Left renal pelvis (tissue), 4 donors: ENCODE data around the gene LAYN. TPM values are rescaled to one million over a fixed set of nuclear protein-coding genes. Genes with fewer than 3 reads are reported as not detected.

Experiments
- DNase-seq, 4 donors: peaks; one replicate each; pipeline ENCODE4 v3.0.0-alpha.2; 2013; ENCODE audit warnings: low read depth in 4 of 4, low spot score in 3 of 4
- polyA plus RNA-seq, 4 donors: library from polyadenylated mRNA; unstranded; fragments of 120-200 nt; gene quantifications; one replicate each; pipeline ENCODE4 v1.2.1, GENCODE V29; 2013; ENCODE audit not compliant: insufficient read length in 4 of 4

The LAYN gene
- polyA plus RNA-seq, 4 donors: 4.6 to 8.7 (median 7.6) TPM

- no peak for DNase-seq
Measured at GRCh38 chr11:111531136-111531535, 9.4 kb upstream of the LAYN start.

GRCh38 chr11:111531687-111532364 is 8.7 kb upstream of the LAYN start:
- DNase-seq: no peak

- DNase-seq: no peak
Measured at GRCh38 chr11:111532365-111532709, 8.2 kb upstream of the LAYN start.

- no peak for DNase-seq
Measured at GRCh38 chr11:111535281-111535680, 5.2 kb upstream of the LAYN start.

DNA sequence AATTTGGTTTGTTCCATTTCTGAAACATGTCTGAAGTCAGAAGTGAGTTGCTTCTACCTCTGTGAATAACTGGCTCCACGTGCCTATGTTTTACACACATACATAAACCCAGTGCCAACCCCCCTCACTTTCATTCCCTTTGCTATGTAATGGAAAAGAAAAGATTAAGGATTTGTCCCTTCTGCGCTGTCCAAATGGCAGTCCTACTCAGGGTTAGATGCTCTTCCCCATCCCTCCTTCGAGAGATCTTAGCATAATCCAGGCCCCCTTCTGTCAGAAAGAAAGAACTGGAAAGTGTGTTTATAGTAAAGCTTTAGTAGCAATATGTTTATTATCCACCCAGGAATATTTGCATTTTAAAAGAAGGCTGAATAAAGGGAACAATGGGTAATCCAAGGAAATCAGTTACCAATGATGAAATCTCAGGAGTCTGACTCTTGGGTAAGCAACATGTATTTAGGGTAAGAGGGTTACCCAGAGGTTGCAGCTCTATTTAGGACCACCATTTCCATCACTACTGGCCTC is 3.1 kb upstream of the LAYN start:
- no peak for DNase-seq

DNA sequence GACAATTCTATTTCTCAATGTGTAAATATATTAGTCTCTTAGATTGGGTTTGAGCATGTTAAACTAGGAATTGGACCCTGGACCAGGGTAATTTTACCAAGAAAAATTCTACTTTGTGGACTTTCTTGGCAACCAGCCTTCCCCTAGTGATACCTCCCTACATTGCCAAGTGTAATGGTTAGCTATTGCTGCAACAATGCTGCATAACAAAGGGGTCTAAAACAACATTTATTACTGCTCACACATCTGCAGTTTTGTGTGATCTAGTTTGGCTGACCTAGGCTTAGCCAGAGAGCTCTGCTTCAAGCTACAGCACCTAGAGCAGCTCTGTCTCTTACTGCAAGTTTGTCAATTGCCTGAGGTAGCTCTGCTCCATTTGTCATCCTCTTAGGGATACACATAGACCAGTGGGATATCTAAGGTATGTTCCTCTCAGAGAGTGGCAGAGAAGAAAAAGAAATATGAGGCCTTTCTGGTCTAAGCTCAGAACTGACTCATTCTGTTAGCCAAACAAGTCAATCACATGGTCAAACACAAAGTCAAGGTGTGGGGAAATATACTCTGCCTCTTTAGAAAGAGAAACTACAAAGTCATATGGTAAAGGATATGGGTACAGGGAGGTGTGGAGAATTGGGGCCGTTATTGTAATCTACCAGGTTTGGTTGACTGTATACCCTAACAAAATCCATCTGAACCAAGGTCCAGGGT is 2.0 kb upstream of the LAYN start:
- DNase-seq: no peak

DNA sequence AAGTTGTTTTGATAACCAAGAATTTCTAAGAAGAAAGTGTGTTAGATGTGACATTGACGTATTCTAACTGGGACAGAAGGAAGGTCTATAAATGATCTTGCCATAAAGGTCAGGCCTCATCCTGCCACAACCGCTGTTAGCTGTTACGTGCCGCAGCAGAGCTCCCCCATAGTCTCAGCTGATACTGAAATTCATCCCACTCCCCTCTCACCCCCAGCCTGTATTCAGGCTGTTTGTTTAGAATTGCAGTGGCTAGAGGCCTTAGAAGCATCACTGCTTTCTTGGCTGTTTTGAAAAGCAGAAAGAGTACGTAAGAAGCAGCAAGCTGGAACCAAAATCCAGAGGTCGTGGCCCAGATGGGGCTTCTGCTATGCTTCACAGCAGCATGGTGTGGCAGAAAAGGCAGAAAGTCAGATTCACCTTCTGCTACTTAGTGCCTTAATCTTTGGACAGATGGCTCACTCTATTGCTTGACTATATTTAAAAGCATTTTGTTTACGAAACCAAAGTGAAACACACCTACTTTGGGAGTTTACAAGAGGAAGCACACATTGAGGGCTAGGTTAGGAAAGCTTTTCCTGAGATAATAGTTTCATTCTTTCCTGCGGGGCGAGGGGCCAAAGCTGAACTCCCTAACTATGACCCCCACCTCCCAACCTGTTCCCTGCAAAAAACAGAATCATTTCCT is 950 bp upstream of the LAYN start:
- DNase-seq: no peak

DNA sequence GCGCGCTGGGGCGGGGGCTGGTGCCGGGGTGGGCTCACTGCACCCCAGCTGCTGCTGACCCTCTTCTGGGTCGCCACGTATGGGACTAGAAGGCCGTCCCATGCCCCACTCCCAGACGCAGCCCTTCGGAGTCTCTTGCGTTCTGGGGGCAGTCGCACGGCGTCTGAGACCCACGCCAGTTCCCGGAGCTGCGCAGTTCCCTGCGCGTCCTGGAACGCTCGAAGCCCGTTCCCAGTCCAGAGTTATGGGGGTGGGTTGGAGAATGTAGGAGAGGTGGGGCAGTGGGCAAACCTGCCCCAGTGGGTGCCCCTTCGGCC is 375 bp downstream of the LAYN start:
- peak in 2 of 4 donors; percentile 10 to 14 for DNase-seq

DNA sequence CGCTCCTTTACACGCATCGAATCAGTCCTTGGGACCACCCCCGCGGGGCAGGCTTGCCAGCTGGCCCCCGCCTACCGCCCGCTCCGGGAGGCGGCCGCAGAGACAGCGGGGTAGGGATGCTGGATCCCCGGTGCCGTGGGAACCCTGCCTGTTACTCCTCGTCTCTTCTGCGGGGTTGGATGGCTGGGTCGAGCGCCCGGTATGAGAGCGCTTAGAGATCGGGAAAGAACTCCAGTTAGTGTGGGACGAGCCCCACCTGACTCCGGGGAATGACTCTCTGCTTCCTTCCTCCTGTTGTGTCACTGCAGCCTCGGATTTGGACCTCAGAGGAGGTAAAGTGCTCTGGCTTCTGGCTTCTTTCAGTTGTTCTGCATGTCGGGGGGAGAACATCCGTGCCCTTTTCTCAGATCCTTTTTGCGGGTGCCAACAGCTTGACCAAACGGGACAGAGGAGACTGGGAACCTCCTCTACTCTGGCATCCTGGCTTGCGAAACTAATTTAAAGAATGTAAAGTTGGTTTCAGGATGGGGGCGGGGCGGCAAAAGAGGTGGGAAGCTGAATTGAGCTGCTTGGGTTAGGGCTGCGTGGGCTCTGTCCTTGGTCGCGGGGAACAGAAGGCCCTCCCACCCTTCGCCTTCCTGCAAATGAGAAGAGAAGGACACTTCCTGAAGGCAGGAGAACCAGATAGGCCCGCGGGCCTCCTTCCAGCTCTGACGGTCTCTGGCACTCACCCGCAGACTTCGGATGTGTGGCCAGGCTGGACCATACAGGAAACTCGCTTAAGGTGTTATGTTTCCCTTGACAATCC is 938 bp downstream of the LAYN start:
- DNase-seq: peak in 2 of 4 donors; percentile 1 to 34

DNA sequence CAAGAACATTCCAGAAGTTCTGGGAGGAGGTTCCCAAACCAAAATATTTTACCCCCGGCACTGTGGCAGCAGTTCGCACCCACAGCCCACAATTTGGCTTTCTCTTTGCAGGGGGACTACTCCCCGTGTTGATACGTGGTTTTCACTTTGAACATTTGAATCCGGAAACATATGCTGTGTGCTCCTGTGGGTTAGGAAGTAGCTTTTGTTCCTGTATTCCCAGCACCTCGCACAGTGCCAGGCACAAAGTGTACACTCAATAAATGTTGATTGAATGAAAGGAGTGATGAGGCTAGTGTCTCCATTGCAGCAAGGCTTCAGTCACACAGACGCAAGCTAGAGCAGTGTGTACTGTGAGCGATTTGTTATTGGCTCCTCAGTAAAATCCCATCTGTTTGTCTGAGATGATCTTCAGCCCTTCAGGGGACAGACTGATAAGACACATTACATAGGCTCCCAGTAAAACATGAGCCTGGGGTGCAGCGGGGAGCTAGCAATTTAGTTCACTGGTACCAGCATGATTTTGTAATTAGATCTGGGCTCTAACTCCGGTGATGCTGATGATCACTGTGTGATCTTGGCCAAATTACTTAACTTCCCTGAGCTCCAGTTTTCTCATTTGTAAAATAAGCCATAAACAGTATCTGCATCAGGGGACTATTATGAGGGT is 2.2 kb downstream of the LAYN start:
- no peak for DNase-seq

GRCh38 chr11:111548525-111548924 is 8.0 kb downstream of the LAYN start:
- DNase-seq: no peak

DNA sequence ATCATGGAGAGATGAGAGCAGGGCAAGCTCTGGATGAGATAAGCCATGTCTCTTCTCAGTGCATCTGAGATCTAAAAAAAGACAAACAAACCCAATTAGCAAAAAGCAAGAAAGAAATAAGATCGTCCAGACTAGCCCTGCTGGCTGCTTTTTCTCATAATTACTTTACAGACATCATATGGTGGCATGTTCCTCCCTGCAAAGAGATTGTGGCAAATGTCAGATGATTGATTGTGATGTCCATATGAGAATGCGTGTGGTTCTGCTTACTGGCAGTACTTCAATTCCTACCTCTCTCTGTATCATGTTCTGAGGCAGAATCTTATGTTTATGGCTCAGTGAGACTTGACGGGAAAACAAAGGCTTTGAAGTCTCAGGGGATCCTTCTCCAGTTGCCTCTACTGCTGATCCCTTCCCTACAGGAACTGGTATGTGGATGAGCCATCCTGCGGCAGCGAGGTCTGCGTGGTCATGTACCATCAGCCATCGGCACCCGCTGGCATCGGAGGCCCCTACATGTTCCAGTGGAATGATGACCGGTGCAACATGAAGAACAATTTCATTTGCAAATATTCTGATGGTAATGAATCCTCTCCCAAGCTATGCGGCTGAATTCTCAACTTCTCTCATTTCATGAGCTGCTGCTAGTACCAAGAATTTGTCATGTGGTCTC is 8.8 kb downstream of the LAYN start:
- DNase-seq: no peak

GRCh38 chr11:111549869-111550203 is 9.3 kb downstream of the LAYN start:
- no peak for DNase-seq

DNA sequence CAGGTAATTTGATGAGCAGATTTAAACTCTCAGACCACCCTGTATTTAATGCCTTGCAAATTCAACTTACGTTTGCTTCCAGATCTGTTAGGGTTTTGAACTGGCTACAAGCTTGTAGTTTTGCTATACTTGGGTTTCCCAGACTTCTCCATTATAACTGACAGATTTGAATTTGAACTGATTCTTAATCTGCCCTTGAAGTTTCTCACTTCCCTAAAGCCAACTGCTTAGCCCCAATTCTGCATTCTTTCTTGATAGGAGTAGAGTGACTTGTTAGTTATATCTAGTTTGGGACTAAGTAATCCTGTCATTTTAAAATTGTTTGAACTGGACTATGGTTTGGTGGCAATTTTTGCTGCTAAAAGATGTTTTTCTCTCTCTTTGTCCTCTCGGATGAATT is 9.7 kb downstream of the LAYN start:
- no peak for DNase-seq

DNA sequence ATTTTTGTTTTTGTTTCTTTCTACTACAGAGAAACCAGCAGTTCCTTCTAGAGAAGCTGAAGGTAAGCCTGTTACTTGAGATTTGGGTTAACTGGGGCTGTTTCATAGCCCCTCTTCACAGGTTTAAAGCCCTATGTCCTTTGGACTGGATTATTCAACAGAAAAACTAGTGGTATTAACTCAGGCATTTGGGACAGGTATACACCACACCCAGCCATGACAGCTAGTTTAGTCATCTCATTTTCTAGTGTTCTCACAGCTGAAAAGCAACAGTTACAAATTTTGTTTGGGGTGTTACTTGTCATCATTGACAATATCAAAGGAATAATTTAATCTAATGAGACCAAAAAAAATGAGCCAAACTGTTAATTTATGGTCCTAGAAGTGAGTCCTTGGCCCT is 14.0 kb downstream of the LAYN start:
- no peak for DNase-seq

DNA sequence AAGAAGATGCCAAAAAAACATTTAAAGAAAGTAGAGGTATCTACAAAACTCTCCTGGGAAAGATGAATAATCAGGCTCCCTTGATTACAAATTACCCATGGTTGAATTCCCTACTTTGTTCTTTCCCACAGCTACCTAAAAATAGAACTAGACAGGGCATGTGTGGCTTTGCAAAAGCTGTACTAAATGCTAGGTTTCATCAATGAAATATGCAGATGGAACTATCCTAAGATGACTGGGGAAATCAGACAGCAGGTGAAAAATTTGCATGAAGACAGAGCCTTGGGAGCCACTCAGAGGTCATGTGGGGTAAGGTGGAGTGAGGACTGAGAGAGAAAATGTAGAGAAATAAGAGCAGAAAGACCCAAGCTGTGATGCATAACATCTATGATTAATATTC is 14.7 kb downstream of the LAYN start:
- DNase-seq: no peak

- DNase-seq: no peak
Measured at GRCh38 chr11:111557425-111558111, 17.0 kb downstream of the LAYN start.

GRCh38 chr11:111559800-111560464 is 19.4 kb downstream of the LAYN start:
- DNase-seq: no peak

- DNase-seq: no peak
Measured at GRCh38 chr11:111560800-111561199, 20.3 kb downstream of the LAYN start.
